Fibroblast of skin of abdomen (primary cell): Measurements from ENCODE around the gene LTK.
"Not testable (repeated sequence)": the region's sequence is repeated elsewhere in the genome, so short reads cannot be mapped to it uniquely, and the experiment has no call there.

ENCODE experiments used
- DNase-seq: peaks from one replicate; pipeline ENCODE4 v3.0.0-alpha.2; 2013

LTK gene

GRCh38 chr15:41474941-41475340 is 38.7 kb downstream of the LTK start:
- DNase-seq, result no peak

- no peak for DNase-seq
Observed at GRCh38 chr15:41474436-41474835, 39.2 kb downstream of the LTK start.

GRCh38 chr15:41473418-41473817 is 40.2 kb downstream of the LTK start:
- DNase-seq, result no peak

- DNase-seq, result not testable (repeated sequence)
Observed at GRCh38 chr15:41469644-41470043, 44.0 kb downstream of the LTK start.

GRCh38 chr15:41466711-41467110 is 46.9 kb downstream of the LTK start:
- no peak for DNase-seq

- DNase-seq, result peak; percentile 54
Observed at GRCh38 chr15:41465822-41466421, 47.7 kb downstream of the LTK start.

GRCh38 chr15:41464889-41465580 is 48.6 kb downstream of the LTK start:
- no peak for DNase-seq

GRCh38 chr15:41462084-41462795 is 51.4 kb downstream of the LTK start:
- DNase-seq, result peak; percentile 12
